Tibial artery (tissue), 4 donors: ENCODE data around the gene AHRR.

Experiments used
- DNase-seq, 2 donors: peaks; one replicate each; pipeline ENCODE4 v3.0.0-alpha.2; 2019
- H3K27ac ChIP-seq, 2 donors: fragments of 200-600 bp; sonication (generic) in 1 of 2; 1 replicate in 1 of 2; 2 replicates in 1 of 2; pipeline ENCODE4 v1.5.1; 2018 to 2019; ENCODE audit warnings: mild to moderate bottlenecking in 1 of 2
- H3K27me3 ChIP-seq, 2 donors: fragments of 200-600 bp; sonication (generic) in 1 of 2; one replicate each; pipeline versions ENCODE4 v1.5.1 to v1.6.0; 2016 to 2019
- H3K36me3 ChIP-seq, 3 donors: fragments of 200-600 bp; sonication (generic) in 2 of 3; one replicate each; pipeline ENCODE4 v1.5.1; 2016 to 2019; ENCODE audit warnings: mild to moderate bottlenecking in 2 of 3
- H3K4me1 ChIP-seq, 4 donors: fragments of 200-600 bp; sonication (generic) in 2 of 4; 1 replicate in 3 of 4; 2 replicates in 1 of 4; pipeline ENCODE4 v1.5.1; 2016 to 2019
- H3K4me3 ChIP-seq, 2 donors: fragments of 200-600 bp; sonication (generic) in 1 of 2; 1 replicate in 1 of 2; 2 replicates in 1 of 2; pipeline ENCODE4 v1.5.1; 2018 to 2019; ENCODE audit warnings: mild to moderate bottlenecking in 2 of 2
- H3K9me3 ChIP-seq, 3 donors: fragments of 200-600 bp; sonication (generic) in 1 of 3; one replicate each; pipeline ENCODE4 v1.5.1; 2016 to 2019
- intact Hi-C: fragments of 100-400 bp; cut with DNase I; formaldehyde crosslinking; loops from one replicate; pipeline ENCODE4 v1.15.0; 2023; ENCODE audit warnings: low total_unique reads
- TF ChIP-seq, protein P1 (sequence below), 2 experiments: fragments of 200-600 bp in 1 of 2; fragments of 450-650 bp in 1 of 2; IDR thresholded peaks; one replicate each; pipeline ENCODE4 v1.5.1; 2017 to 2019; ENCODE audit warnings: antibody characterized with exemption in 2 of 2, mild to moderate bottlenecking in 1 of 2, moderate library complexity in 1 of 2

AHRR gene

DNA sequence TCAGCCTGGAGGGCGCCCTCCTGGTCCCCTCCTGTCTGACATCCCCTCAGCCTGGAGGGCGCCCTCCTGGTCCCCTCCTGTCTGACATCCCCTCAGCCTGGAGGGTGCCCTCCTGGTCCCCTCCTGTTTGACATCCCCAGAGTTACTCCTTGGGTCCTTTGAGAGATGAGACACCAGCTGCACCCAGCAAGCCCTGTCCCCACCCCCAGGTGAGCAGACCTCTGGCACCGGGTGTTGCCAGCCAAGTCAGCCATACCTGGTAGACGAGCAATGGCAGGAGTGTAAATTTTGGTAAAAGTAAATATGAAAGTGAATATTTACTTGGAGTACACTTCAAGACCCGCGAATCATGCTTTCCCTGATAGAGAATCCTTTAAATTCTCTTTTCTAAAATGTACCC is 146.9 kb downstream of the AHRR start:
- intact Hi-C loops, result no loop called here

DNA sequence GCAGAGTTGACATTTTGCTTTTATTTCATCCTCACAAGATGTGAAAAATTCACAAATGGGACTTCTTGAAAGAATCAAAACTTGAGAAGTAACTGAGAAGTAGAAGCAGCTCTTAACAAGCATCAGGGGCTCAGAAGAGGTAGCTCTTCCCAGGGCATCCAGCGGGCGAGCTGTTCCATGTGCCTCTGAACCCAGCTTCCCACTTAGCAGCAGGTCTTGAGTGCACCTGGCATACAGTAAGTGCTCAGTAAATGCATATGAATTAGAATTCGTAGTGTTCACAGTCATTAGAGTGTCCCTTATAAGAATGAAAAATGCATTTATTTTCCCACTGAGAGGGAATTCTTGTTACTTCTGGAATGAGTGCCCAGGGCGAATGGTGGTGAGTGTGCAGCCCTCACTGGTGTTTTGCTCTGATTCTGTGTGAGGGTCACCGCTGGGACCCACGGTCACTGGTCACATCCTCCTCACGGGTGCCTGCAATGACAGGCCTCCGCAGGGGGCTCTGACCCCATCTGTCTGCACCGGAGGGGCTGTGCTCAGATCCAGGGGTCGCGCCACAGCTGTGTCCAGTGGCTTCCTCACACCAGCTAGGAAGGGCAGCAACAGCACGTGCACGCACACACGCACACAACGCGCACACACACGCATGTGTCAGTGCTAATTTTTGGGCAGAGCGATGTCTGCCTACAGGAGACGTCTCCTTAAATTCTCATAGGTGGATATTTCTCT is 148.4 kb downstream of the AHRR start:
- H3K27me3 ChIP-seq, result peaks cover 0 to 2% of the 10 kb centered on the region in 2 donors
- intact Hi-C loops, result no loop called here
- TF ChIP-seq, protein P1, sequence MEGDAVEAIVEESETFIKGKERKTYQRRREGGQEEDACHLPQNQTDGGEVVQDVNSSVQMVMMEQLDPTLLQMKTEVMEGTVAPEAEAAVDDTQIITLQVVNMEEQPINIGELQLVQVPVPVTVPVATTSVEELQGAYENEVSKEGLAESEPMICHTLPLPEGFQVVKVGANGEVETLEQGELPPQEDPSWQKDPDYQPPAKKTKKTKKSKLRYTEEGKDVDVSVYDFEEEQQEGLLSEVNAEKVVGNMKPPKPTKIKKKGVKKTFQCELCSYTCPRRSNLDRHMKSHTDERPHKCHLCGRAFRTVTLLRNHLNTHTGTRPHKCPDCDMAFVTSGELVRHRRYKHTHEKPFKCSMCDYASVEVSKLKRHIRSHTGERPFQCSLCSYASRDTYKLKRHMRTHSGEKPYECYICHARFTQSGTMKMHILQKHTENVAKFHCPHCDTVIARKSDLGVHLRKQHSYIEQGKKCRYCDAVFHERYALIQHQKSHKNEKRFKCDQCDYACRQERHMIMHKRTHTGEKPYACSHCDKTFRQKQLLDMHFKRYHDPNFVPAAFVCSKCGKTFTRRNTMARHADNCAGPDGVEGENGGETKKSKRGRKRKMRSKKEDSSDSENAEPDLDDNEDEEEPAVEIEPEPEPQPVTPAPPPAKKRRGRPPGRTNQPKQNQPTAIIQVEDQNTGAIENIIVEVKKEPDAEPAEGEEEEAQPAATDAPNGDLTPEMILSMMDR (IDR thresholded peaks at IDR 0.05), result no peak
- H3K27ac ChIP-seq, result no peak overlapping the region
- peak in 1 of 2 donors; percentile 40 for DNase-seq
- no peaks in the 10 kb centered on the region for H3K9me3 ChIP-seq
- H3K4me3 ChIP-seq, result no peak overlapping the region
- H3K36me3 ChIP-seq, result peaks cover 10 to 45% (median 26%) of the 10 kb centered on the region in 3 donors
- peaks cover 0 to 35% (median 21%) of the 10 kb centered on the region in 4 donors for H3K4me1 ChIP-seq

More for the DNA sequence above, 146.9 kb downstream of the AHRR start:
- Histone ChIP-seq H3K36me3 (peaks cover 18 to 60% (median 40%) of the 10 kb centered on the region in 3 donors), H3K4me1 (peaks cover 0 to 20% (median 13%) of the 10 kb centered on the region in 4 donors), H3K4me3 (no peak overlapping the region), H3K27ac (no peak overlapping the region), H3K9me3 (no peaks in the 10 kb centered on the region), H3K27me3 (no peaks in the 10 kb centered on the region)
- DNase-seq, result peak; percentile 6 to 9
- TF ChIP-seq, protein P1 (IDR thresholded peaks at IDR 0.05), result no peak

DNA sequence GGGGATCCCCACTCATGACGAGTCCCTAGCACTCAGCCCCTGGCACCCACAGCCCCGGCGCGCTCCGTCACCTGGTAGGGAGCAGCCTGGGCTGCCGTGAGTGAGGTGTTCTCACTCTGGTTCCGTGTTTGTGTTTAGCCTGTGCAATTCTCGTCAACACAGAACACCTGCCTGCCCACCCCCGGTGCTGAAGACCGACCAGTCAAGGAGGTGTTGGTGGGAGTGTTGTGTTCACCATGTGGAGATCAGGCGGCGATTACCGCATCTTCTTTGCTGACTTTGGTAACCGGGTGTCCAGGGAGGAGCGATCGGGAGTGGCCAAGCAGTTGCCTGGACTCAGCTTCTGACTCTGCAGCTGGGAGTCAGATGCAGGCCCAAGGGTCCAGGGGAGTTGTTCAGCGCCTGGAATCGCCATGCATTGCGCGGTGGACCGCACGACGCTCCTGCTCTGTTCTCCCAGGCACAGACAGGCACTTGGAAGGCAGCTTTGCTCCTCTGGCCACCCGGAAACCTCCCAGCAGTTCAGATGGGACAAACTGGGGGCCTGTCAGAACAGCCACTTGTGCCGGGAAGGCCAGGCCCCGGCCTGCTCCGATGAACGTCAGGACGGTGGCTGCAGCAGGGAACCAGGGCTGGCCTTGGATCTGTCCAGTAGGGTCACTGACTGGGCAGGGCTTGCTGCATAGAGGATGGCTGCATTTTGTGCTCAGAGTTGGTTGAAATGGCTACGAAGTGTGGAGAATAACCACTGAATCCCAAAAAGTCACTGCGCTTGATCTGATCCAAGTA is 149.6 kb downstream of the AHRR start:
- H3K36me3 ChIP-seq, result peaks cover 2 to 33% (median 17%) of the 10 kb centered on the region in 3 donors
- no peak overlapping the region for H3K27ac ChIP-seq

DNA sequence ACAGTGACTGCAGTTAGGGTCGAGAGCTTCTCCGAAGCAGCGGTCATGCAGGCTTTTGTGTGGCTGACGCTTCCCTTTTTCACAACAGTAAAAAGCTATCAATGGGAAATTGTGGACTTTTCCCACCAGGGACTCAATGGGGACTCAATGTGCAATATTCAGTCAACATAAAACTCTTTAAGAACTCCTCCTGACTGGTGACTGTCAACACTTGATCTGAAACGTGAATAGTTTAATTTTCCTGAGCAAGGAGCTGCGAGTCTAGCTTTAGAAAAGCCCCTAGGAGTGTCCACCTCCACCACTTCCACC is 150.2 kb downstream of the AHRR start:
- Histone ChIP-seq H3K27me3 (peaks cover 0 to 20% of the 10 kb centered on the region in 2 donors), H3K36me3 (peaks cover 0 to 27% (median 12%) of the 10 kb centered on the region in 3 donors), H3K4me3 (peak overlapping the region; percentile 73 to 100), H3K4me1 (peaks cover 0 to 44% (median 27%) of the 10 kb centered on the region in 4 donors), H3K27ac (peak overlapping the region; percentile 70 to 85), H3K9me3 (no peaks in the 10 kb centered on the region)
- intact Hi-C loops, result no loop called here
- TF ChIP-seq, protein P1 (IDR thresholded peaks at IDR 0.05), result no peak
- DNase-seq, result no peak

More for the DNA sequence above, 149.6 kb downstream of the AHRR start:
- TF ChIP-seq, protein P1 (IDR thresholded peaks at IDR 0.05), result no peak
- Histone ChIP-seq H3K4me3 (no peak overlapping the region), H3K9me3 (no peaks in the 10 kb centered on the region), H3K4me1 (peaks cover 0 to 42% (median 27%) of the 10 kb centered on the region in 4 donors), H3K27me3 (peaks cover 0 to 14% of the 10 kb centered on the region in 2 donors)
- intact Hi-C loops, result no loop called here
- peak in 1 of 2 donors; percentile 60 for DNase-seq

DNA sequence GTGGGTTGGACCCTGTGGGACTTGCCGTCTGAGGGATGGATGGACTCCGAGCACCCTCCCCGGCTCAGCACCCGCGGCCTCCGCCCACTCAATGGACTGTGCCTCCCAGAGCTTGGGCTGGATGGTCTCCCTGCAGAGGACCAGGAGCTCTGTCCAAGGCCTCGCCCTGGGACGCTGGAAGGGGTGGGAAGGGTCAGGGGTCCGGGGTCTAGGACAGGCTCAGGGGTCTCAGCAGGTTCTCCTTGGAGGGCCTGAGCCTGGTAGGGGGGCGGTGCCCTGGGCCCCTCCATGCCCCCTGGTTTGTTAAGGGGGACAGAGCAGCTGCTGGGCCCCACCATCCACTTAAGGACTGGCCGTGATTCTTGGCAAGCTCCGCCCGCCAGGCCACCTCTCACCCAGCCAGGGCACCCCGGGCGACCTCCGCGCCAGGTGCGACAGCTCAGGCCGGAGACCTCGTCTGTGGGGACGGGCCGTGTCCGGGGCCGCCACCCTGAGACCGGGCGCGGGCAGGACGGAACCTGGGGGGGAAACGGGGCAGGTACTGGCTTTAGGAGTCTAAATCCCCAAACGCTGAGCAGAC is 150.7 kb downstream of the AHRR start:
- peak overlapping the region; percentile 70 to 85 for H3K27ac ChIP-seq
- intact Hi-C loops, result no loop called here
- H3K27me3 ChIP-seq, result peaks cover 0 to 24% of the 10 kb centered on the region in 2 donors

More for the DNA sequence above, 150.7 kb downstream of the AHRR start:
- peaks cover 0 to 44% (median 27%) of the 10 kb centered on the region in 4 donors for H3K4me1 ChIP-seq
- peaks cover 0 to 22% (median 7%) of the 10 kb centered on the region in 3 donors for H3K36me3 ChIP-seq
- TF ChIP-seq, protein P1 (IDR thresholded peaks at IDR 0.05), result no peak
- no peaks in the 10 kb centered on the region for H3K9me3 ChIP-seq
- peak; percentile 34 to 74 for DNase-seq
- H3K4me3 ChIP-seq, result peak overlapping the region; percentile 73 to 100
